Measurements from ENCODE around the gene RING1. TPM values are rescaled to one million over a fixed set of nuclear protein-coding genes. Genes with fewer than 3 reads are reported as not detected.

RING1 gene
- total RNA-seq, 1 donor from 2014 or later: 44.5 TPM

DNA sequence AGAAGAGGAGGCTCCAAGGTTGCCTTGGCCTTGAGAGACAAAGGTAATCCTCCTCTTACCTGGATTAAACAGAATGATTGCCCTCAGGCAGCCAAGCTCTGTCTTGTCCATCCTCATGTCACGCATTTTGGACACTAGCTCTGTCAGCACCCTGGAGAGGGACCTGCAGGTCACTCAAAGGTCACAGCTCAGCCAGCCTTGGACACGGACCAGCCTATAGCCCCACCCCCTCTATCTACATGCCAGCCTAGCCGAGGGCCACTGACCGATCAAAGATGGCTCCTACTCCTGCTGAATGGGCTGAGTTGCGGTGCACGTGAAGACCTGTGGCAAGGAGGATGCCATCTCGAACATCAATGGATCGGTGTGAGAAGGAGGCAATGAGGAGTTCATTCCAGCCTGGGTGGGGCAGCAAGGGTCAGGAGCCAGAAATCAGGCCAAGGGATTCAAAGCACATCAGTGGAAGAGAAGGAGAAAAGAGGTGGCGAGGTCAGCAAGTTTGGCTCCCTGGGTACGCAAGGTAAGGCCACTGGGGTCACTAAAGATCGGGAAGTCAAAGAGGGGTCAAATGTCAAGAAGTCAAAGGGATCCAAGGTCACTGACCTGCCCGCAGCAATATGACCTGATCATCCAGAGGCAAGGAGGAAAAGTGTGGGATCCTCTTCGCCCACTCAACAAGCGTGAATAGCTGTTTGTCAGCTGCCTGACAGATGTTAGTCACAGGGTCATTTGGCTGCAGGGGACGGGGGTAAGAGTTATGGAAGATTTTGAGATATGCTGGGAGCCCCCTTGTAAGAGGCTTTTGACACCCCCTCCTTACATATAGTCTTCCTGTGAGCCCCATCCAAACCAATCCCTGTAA is 12.8 kb upstream of the RING1 start:
- no peak for TF ChIP-seq CTCF (IDR thresholded peaks at IDR 0.05)
- H3K4me3 Mint-ChIP-seq (ENCODE audit: unreplicated experiment): no peak overlapping the region
- no peaks in the 10 kb centered on the region for H3K9me3 Mint-ChIP-seq (ENCODE audit: low read depth)
- H3K36me3 Mint-ChIP-seq (ENCODE audit: low read depth): peaks cover 20% of the 10 kb centered on the region
- no peak for DNase-seq (ENCODE audit: low spot score)
- no peaks in the 10 kb centered on the region for H3K27me3 Mint-ChIP-seq (ENCODE audit: low read depth)
- no peak overlapping the region for H3K27ac Mint-ChIP-seq (ENCODE audit: unreplicated experiment)
- peaks cover 54% of the 10 kb centered on the region for H3K4me1 Mint-ChIP-seq (ENCODE audit: low read depth)

DNA sequence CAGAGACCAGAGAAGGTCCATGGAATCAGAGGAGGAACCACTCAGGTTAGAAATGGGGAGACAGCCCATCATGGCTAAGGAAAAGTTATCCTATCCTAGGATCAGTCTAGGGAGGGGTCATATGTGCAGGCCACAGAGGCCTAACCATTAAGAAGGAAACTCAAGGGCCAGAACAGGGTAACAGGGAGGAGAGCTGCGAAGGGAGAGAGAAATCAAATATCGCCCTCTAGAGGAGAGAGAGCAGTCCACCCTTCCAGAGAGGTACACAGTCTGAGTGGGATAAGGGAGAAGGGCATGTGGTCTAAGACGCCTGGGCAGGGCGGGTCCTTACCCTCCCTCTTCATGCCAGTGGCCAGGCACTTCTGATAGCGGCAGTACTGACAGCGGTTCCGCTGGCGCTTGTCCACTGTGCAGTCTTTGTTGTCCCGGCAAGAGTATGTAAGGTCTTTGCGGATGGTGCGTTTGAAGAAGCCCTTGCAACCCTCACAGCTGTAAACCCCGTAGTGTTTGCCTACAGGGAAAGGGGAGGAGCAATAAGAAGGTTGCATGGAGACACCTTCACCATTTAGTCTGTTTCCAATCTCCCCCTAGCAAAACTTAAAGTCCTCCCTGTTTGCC is 10.8 kb upstream of the RING1 start:
- no peaks in the 10 kb centered on the region for H3K9me3 Mint-ChIP-seq (ENCODE audit: low read depth)
- H3K4me1 Mint-ChIP-seq (ENCODE audit: low read depth): peaks cover 53% of the 10 kb centered on the region
- H3K27ac Mint-ChIP-seq (ENCODE audit: unreplicated experiment): peak overlapping the region; percentile 23
- H3K27me3 Mint-ChIP-seq (ENCODE audit: low read depth): no peaks in the 10 kb centered on the region
- peaks cover 34% of the 10 kb centered on the region for H3K36me3 Mint-ChIP-seq (ENCODE audit: low read depth)
- peak; percentile 87 for TF ChIP-seq CTCF (IDR thresholded peaks at IDR 0.05)
- no peak for DNase-seq (ENCODE audit: low spot score)
- peak overlapping the region; percentile 21 for H3K4me3 Mint-ChIP-seq (ENCODE audit: unreplicated experiment)

DNA sequence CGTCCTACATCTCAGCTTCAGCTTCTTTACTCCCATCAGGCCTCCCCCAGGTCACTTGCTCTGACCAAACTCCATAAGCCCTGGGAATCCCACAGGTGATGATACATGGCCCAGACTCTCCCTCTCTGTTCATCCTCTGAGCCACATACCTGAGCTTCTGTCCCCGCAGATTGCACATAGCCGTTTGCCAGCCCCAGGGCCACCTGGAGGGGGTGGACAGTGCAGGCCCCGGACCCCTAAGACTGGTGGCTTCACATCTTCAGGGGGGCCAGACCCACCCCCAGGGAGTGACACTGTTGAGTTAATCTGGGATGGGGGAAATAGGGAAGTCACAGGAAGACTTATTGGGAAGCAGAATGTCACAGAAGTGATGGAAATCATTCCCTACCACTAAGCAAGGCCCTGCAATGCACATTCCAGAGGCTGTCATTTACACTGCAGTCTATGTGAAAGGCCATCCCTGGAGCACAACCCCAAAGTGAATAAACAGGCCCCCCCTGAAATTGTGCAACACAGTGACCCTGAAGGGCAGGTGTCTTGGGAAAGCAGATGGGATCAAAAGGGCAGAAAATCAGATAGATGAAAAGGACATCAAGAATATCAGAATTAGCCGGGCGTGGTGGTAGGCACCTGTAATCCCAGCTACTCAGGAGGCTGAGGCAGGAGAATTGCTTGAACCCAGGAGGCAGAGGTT is 10.0 kb upstream of the RING1 start:
- Mint-ChIP-seq H3K36me3 (ENCODE audit: low read depth) (peaks cover 41% of the 10 kb centered on the region), H3K9me3 (ENCODE audit: low read depth) (no peaks in the 10 kb centered on the region), H3K27ac (ENCODE audit: unreplicated experiment) (peak overlapping the region; percentile 69), H3K27me3 (ENCODE audit: low read depth) (no peaks in the 10 kb centered on the region), H3K4me3 (ENCODE audit: unreplicated experiment) (peak overlapping the region; percentile 99), H3K4me1 (ENCODE audit: low read depth) (peaks cover 56% of the 10 kb centered on the region)
- TF ChIP-seq CTCF (IDR thresholded peaks at IDR 0.05): no peak
- no peak for DNase-seq (ENCODE audit: low spot score)

- H3K9me3 Mint-ChIP-seq (ENCODE audit: low read depth): no peaks in the 10 kb centered on the region
- H3K4me3 Mint-ChIP-seq (ENCODE audit: unreplicated experiment): peak overlapping the region; percentile 99
- H3K36me3 Mint-ChIP-seq (ENCODE audit: low read depth): peaks cover 45% of the 10 kb centered on the region
- H3K27ac Mint-ChIP-seq (ENCODE audit: unreplicated experiment): peak overlapping the region; percentile 69
- H3K27me3 Mint-ChIP-seq (ENCODE audit: low read depth): no peaks in the 10 kb centered on the region
- no peak for DNase-seq (ENCODE audit: low spot score)
- H3K4me1 Mint-ChIP-seq (ENCODE audit: low read depth): peaks cover 57% of the 10 kb centered on the region
- TF ChIP-seq CTCF (IDR thresholded peaks at IDR 0.05): no peak
Measured at GRCh38 chr6:33198853-33199436, 9.4 kb upstream of the RING1 start.
